IMR-90 (cell line): ENCODE measurements around the gene ARL8B. TPM values are rescaled to one million over a fixed set of nuclear protein-coding genes. Genes with fewer than 3 reads are reported as not detected.
"Not testable (repeated sequence)": the region's sequence is repeated elsewhere in the genome, so short reads cannot be mapped to it uniquely, and the experiment has no call there.

Experiments used
- ATAC-seq: fragments of 200-7000 bp; cut with Tn5 transposase; 2 replicates; pipeline ENCODE4 v1.9.1; 2020; ENCODE audit warnings: low read depth, mild to moderate bottlenecking, moderate library complexity
- BruUV-seq: library from RNA; stranded (reverse); fragments of 400-500 nt; replicated peaks from 2 replicates; lab custom pipeline; 2021; lab: Mats Ljungman, UMichigan
- CTCF ChIA-PET: fragments of 300-600 bp; formaldehyde crosslinking; extraction: SDS; loops from one replicate; lab custom pipeline; 2021; ENCODE audit warnings: antibody characterized with exemption; lab: Yijun Ruan, JAX
- POLR2A ChIA-PET: fragments of 300-600 bp; sonication (Branson Sonifier 250); formaldehyde crosslinking; loops from one replicate; lab custom pipeline; 2022; ENCODE audit warnings: antibody characterized with exemption; ENCODE audit not compliant: unreplicated experiment; lab: Charles Lee
- DNase-seq: peaks from one replicate; pipeline ENCODE4 v3.0.0; 2013
- H2AFZ ChIP-seq: replicated peaks from 2 replicates; pipeline ENCODE3; 2013; ENCODE audit warnings: low read length, mild to moderate bottlenecking; ENCODE audit not compliant: poor library complexity
- H2AK5ac ChIP-seq: 2 replicates; pipeline ENCODE4 v1.6.1; 2013; ENCODE audit warnings: low read depth, low read length, inconsistent platforms
- H2AK9ac ChIP-seq: replicated peaks from 2 replicates; pipeline ENCODE3; 2013; ENCODE audit warnings: mild to moderate bottlenecking, low read depth, low read length, moderate library complexity; ENCODE audit not compliant: poor library complexity
- H2BK120ac ChIP-seq: 2 replicates; pipeline ENCODE4 v1.6.1; 2013; ENCODE audit warnings: low read depth, low read length, inconsistent platforms
- H2BK15ac ChIP-seq: 3 replicates; pipeline ENCODE4 v1.6.1; 2013; ENCODE audit warnings: low read depth, low read length, inconsistent platforms
- H2BK20ac ChIP-seq: 2 replicates; pipeline ENCODE4 v1.6.1; 2013; ENCODE audit warnings: low read depth, mild to moderate bottlenecking, inconsistent platforms, low read length, moderate library complexity
- H2BK5ac ChIP-seq: 2 replicates; pipeline ENCODE4 v1.6.1; 2013; ENCODE audit warnings: mild to moderate bottlenecking, low read depth, low read length, inconsistent platforms; ENCODE audit not compliant: poor library complexity, severe bottlenecking
- H3K14ac ChIP-seq: replicated peaks from 2 replicates; pipeline ENCODE4 v1.6.1; 2013; ENCODE audit warnings: low read depth, low read length, inconsistent platforms
- H3K18ac ChIP-seq: 2 replicates; pipeline ENCODE4 v1.6.1; 2013; ENCODE audit warnings: low read depth, low read length, control low read depth
- H3K23ac ChIP-seq: 2 replicates; pipeline ENCODE4 v1.6.1; 2013; ENCODE audit warnings: low read depth, low read length, inconsistent platforms
- H3K27ac ChIP-seq: 2 replicates; pipeline ENCODE4 v1.5.1; 2013; ENCODE audit warnings: mild to moderate bottlenecking, control low read depth, low read length; ENCODE audit not compliant: insufficient read depth
- H3K27me3 ChIP-seq: 2 replicates; pipeline ENCODE4 v1.6.1; 2013; ENCODE audit warnings: low read length; ENCODE audit not compliant: control insufficient read depth, insufficient read depth
- H3K36me3 ChIP-seq: 2 replicates; pipeline ENCODE4 v1.6.1; 2013; ENCODE audit warnings: low read length, mixed read lengths; ENCODE audit not compliant: control insufficient read depth, insufficient read depth
- H3K4ac ChIP-seq: 2 replicates; pipeline ENCODE4 v1.6.1; 2013; ENCODE audit warnings: low read depth, low read length, inconsistent platforms
- H3K4me1 ChIP-seq: 2 replicates; pipeline ENCODE4 v1.6.1; 2013; ENCODE audit warnings: low read length, mixed read lengths; ENCODE audit not compliant: control insufficient read depth, insufficient read depth
- H3K4me2 ChIP-seq: 2 replicates; pipeline ENCODE4 v1.6.1; 2013; ENCODE audit warnings: low read depth, mild to moderate bottlenecking, control low read depth, low read length, moderate library complexity
- H3K4me3 ChIP-seq: 2 replicates; pipeline ENCODE4 v1.5.1; 2013; ENCODE audit warnings: low read depth, mild to moderate bottlenecking, control low read depth, low read length, moderate library complexity; ENCODE audit not compliant: insufficient read depth
- H3K56ac ChIP-seq: 2 replicates; pipeline ENCODE4 v1.6.1; 2013; ENCODE audit warnings: low read length, inconsistent platforms; ENCODE audit not compliant: insufficient read depth; ENCODE audit errors: extremely low read depth
- H3K79me1 ChIP-seq, 2 experiments: 2 replicates each; pipeline ENCODE4 v1.6.1; 2013; ENCODE audit warnings: low read length in 2 of 2, inconsistent platforms in 1 of 2, low read depth in 1 of 2
- H3K9ac ChIP-seq: 2 replicates; pipeline ENCODE4 v1.6.1; 2013; ENCODE audit warnings: low read depth, low read length, control low read depth
- H3K9me1 ChIP-seq: 2 replicates; pipeline ENCODE4 v1.6.1; 2013; ENCODE audit warnings: low read length, inconsistent platforms; ENCODE audit not compliant: insufficient read depth
- H3K9me3 ChIP-seq: 2 replicates; pipeline ENCODE4 v1.6.1; 2013; ENCODE audit warnings: low read length; ENCODE audit not compliant: control insufficient read depth, insufficient read depth
- H4K20me1 ChIP-seq: 2 replicates; pipeline ENCODE4 v1.6.1; 2013; ENCODE audit warnings: low read length, inconsistent platforms; ENCODE audit not compliant: insufficient read depth
- H4K5ac ChIP-seq: 2 replicates; pipeline ENCODE4 v1.6.1; 2013; ENCODE audit warnings: mild to moderate bottlenecking, low read depth, low read length, control low read depth
- H4K8ac ChIP-seq, 2 experiments: 2 replicates each; pipeline ENCODE4 v1.6.1; 2013; ENCODE audit warnings: low read depth in 2 of 2, low read length in 2 of 2, control low read depth in 1 of 2, inconsistent platforms in 1 of 2
- H4K91ac ChIP-seq: 2 replicates; pipeline ENCODE4 v1.6.1; 2013; ENCODE audit warnings: low read depth, low read length, inconsistent platforms; ENCODE audit not compliant: insufficient read depth
- WGBS, 2 experiments: methylation state at CpG; one replicate each; pipeline versions ENCODE4 v1.1.5 to v1.1.7; 2013; ENCODE audit warnings: missing lambda C conversion rate in 2 of 2; ENCODE audit not compliant: insufficient read length in 1 of 2; ENCODE audit errors: extremely low coverage in 2 of 2; 5-methylcytosine and 5-hydroxymethylcytosine counted together
- dilution Hi-C: fragments of 300-500 bp; cut with HindIII; formaldehyde crosslinking; loops from one replicate; pipeline ENCODE4 v1.14.3; 2018; ENCODE audit warnings: low sequenced_read_pairs; ENCODE audit not compliant: unreplicated experiment
- in situ Hi-C: fragments of 300-500 bp; cut with MboI; formaldehyde crosslinking; loops from 3 replicates; pipeline ENCODE4 v1.14.3; 2019; ENCODE audit warnings: low sequenced_read_pairs, inconsistent platforms, mixed read lengths
- intact Hi-C: fragments of 100-400 bp; cut with micrococcal nuclease; formaldehyde crosslinking; loops from 2 replicates; pipeline ENCODE4 v1.10.0; 2022
- polyA plus RNA-seq, 3 experiments: library from polyadenylated mRNA; depleted of rRNA; stranded (reverse); fragments of >200 nt; gene quantifications; 2 replicates each; pipeline ENCODE4 v1.2.3, GENCODE V29; 2012; ENCODE audit warnings: low replicate concordance in 1 of 3
- total RNA-seq: library from RNA; depleted of rRNA; stranded (reverse); fragments of >200 nt; gene quantifications from 2 replicates; pipeline ENCODE4 v1.2.3, GENCODE V29; 2012

Gene ARL8B
- total and polyA plus RNA-seq, 2 of the 4 experiments (the other 2 are of a cell fraction): 32.3 to 47.0 TPM

DNA sequence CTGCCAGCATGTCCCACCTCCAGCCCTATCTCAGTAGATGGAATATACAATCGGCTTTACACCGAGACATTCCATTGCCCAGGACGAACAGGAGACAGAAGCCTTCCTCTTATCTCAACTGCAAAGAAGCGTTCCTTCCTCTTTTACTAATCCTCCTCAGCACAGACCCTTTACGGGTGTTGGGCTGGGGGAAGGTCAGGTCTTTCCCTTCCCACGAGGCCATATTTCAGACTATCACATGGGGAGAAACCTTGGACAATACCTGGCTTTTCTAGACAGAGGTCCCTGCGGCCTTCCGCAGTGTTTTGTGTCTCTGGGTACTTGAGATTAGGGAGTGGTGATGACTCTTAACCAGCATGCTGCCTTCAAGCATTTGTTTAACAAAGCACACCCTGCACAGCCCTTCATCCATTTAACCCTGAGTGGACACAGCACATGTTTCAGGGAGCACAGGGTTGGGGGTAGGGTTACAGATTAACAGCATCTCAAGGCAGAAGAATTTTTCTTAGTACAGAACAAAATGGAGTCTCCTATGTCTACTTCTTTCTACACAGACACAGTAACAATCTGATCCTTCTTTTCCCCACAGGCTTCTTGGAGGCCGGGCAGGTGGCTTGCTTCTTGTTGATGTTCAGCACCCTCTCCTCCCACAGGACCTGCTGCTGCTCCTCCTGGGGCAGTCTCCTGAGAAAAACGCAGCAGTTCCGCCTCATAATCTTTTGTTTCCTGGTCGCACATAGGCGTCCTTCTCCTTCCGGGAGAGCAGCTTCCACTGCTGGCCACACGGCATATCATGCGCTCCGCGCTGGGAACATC lies 39.9 kb upstream of the ARL8B start:
- H3K23ac ChIP-seq, H2BK15ac ChIP-seq, ATAC-seq, H2AK5ac ChIP-seq, H3K27ac ChIP-seq, H3K14ac ChIP-seq, H3K4me1 ChIP-seq, H3K9ac ChIP-seq, H3K56ac ChIP-seq, BruUV-seq, H2BK20ac ChIP-seq, POLR2A ChIA-PET, H3K9me1 ChIP-seq, H4K20me1 ChIP-seq, H2BK120ac ChIP-seq, H3K4me2 ChIP-seq, H3K4me3 ChIP-seq, H2BK5ac ChIP-seq, H3K18ac ChIP-seq, H3K4ac ChIP-seq, CTCF ChIA-PET, in situ Hi-C loops, intact Hi-C loops, DNase-seq, H3K36me3 ChIP-seq, dilution Hi-C loops, H3K27me3 ChIP-seq, H4K8ac ChIP-seq, H2AFZ ChIP-seq, H4K91ac ChIP-seq, H2AK9ac ChIP-seq, H4K5ac ChIP-seq, H3K9me3 ChIP-seq, H3K79me1 ChIP-seq: not testable (repeated sequence)
- WGBS, 2 experiments: 90% methylated on average over 6 of the region's 18 CpGs; no CpG with 5 or more reads in 1 of the 2 experiments
